MM.1S (cell line): Measurements from ENCODE around the gene CSTF2T.

Experiments
- EZH2 ChIP-seq: fragments of 300-600 bp; sonication (generic); optimal IDR thresholded peaks from 2 replicates; pipeline ENCODE3; 2017; ENCODE audit warnings: low read depth, mild to moderate bottlenecking, antibody characterized with exemption, low read length, mixed read lengths
- TF ChIP-seq, protein P1 (sequence below): fragments of 300-600 bp; sonication (generic); IDR thresholded peaks from 2 replicates; pipeline ENCODE4 v1.5.1; 2016; ENCODE audit warnings: antibody characterized with exemption, low read length, mixed read lengths

DNA sequence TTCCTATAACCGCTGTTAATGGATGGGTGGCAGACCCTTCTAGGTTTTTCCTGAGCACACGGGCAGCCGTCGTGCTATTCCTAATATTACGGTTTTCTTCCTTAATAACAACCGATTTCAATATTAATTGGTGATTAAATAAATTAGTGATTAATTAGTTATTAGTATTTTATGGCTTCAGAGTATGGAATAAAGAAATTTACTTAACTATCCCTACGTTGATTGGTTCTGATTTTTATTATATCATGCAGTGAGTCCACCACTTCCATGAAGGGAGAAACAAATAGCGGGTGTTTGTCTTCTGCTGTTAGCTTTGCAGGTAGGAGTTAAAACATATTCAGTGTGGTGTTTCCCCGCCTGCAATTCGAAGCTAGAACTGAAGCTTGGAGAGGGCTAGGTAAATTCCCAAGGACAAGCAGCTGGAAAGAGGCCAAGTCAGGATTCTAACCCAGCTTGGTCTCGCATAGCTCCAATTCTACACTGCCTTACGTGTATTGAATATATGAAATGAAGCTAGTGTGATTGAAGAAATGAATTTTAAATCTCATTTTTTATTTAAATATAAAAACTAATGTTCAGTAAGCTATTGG lies 928 bp upstream of the CSTF2T start:
- TF ChIP-seq, protein P1, sequence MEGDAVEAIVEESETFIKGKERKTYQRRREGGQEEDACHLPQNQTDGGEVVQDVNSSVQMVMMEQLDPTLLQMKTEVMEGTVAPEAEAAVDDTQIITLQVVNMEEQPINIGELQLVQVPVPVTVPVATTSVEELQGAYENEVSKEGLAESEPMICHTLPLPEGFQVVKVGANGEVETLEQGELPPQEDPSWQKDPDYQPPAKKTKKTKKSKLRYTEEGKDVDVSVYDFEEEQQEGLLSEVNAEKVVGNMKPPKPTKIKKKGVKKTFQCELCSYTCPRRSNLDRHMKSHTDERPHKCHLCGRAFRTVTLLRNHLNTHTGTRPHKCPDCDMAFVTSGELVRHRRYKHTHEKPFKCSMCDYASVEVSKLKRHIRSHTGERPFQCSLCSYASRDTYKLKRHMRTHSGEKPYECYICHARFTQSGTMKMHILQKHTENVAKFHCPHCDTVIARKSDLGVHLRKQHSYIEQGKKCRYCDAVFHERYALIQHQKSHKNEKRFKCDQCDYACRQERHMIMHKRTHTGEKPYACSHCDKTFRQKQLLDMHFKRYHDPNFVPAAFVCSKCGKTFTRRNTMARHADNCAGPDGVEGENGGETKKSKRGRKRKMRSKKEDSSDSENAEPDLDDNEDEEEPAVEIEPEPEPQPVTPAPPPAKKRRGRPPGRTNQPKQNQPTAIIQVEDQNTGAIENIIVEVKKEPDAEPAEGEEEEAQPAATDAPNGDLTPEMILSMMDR = no peak
- TF ChIP-seq EZH2 = no peak
